K562 (cell line): ENCODE results near the gene CCDC97. TPM values are rescaled to one million over a fixed set of nuclear protein-coding genes. Genes with fewer than 3 reads are reported as not detected.

Experiments
- ATAC-seq: fragments of 200-7000 bp; cut with Tn5 transposase; 3 replicates; pipeline ENCODE4 v1.9.1; 2020; ENCODE audit warnings: moderate library complexity
- BruUV-seq: library from RNA; stranded (reverse); fragments of 400-500 nt; replicated peaks from 2 replicates; lab custom pipeline; 2021; lab: Mats Ljungman, UMichigan
- CTCF ChIA-PET: fragments of 300-600 bp; formaldehyde crosslinking; extraction: SDS; loops from one replicate; lab custom pipeline; 2021; ENCODE audit warnings: low intra/inter-chr PET ratio; lab: Yijun Ruan, JAX
- POLR2A ChIA-PET: fragments of 300-600, 350-650 bp; sonication (Branson Sonifier 250); formaldehyde crosslinking; extraction: SDS; loops from one replicate; lab custom pipeline; 2021; ENCODE audit warnings: antibody characterized with exemption, inconsistent platforms; lab: Yijun Ruan, JAX
- DNase-seq, 4 experiments: peaks; one replicate each; pipeline versions ENCODE4 v3.0.0 to v3.0.0-alpha.2; 2011 to 2018; ENCODE audit warnings: low spot score in 3 of 4, mixed read lengths in 3 of 4; ENCODE audit errors: extremely low read depth in 1 of 4
- FAIRE-seq: peaks from 2 replicates; lab custom pipeline; 2011; peaks lifted over from hg19 to GRCh38; lab: Jason Lieb, UNC
- H2AFZ ChIP-seq: 2 replicates; pipeline ENCODE4 v1.6.0; 2011; ENCODE audit warnings: low read depth, low read length, control low read depth, inconsistent platforms
- H3K27ac ChIP-seq: fragments of 200-600 bp; 3 replicates; pipeline ENCODE4 v1.8.0; 2011; ENCODE audit warnings: low read depth, mild to moderate bottlenecking, control low read depth, inconsistent platforms, low read length, moderate library complexity, mixed read lengths; ENCODE audit errors: extremely low read depth
- H3K27me3 ChIP-seq, 2 experiments: fragments of 300-600 bp in 1 of 2; 2 replicates in 1 of 2; 3 replicates in 1 of 2; pipeline versions ENCODE4 v1.6.0 to v1.8.0; 2011; ENCODE audit warnings: inconsistent platforms in 2 of 2, low read length in 2 of 2, mild to moderate bottlenecking in 1 of 2, mixed read lengths in 1 of 2, moderate library complexity in 1 of 2; ENCODE audit not compliant: control insufficient read depth in 2 of 2, insufficient read depth in 2 of 2
- H3K36me3 ChIP-seq: fragments of 300-600 bp; 3 replicates; pipeline ENCODE4 v1.8.0; 2011; ENCODE audit warnings: mild to moderate bottlenecking, low read length, inconsistent platforms; ENCODE audit not compliant: control insufficient read depth, insufficient read depth
- H3K4me1 ChIP-seq, 2 experiments: fragments of 200-600 bp in 1 of 2; replicated peaks in 1 of 2; 2 replicates in 1 of 2; 3 replicates in 1 of 2; pipeline versions ENCODE4 v1.5.1 to v1.8.0; 2011; ENCODE audit warnings: inconsistent platforms in 2 of 2, low read length in 2 of 2, mild to moderate bottlenecking in 1 of 2, mixed read lengths in 1 of 2, moderate library complexity in 1 of 2; ENCODE audit not compliant: control insufficient read depth in 2 of 2, insufficient read depth in 2 of 2
- H3K4me2 ChIP-seq: 2 replicates; pipeline ENCODE4 v1.6.1; 2011; ENCODE audit warnings: low read length, control low read depth, inconsistent platforms, mixed read lengths; ENCODE audit not compliant: insufficient read depth
- H3K4me3 ChIP-seq: fragments of 200-600 bp; sonication (generic), shearing (Covaris generic); 2 replicates; pipeline ENCODE4 v1.5.1; 2016; ENCODE audit warnings: control low read depth, inconsistent platforms
- H3K79me2 ChIP-seq: fragments of 200-600 bp; 3 replicates; pipeline ENCODE4 v1.8.0; 2011; ENCODE audit warnings: low read length, inconsistent platforms; ENCODE audit not compliant: control insufficient read depth, insufficient read depth
- H3K9ac ChIP-seq, 2 experiments: 2 replicates each; pipeline versions ENCODE4 v1.6.0 to v1.6.1; 2011; ENCODE audit warnings: low read depth in 2 of 2, low read length in 2 of 2, control low read depth in 1 of 2, inconsistent platforms in 1 of 2, mild to moderate bottlenecking in 1 of 2, mixed read lengths in 1 of 2; ENCODE audit not compliant: insufficient read depth in 1 of 2
- H3K9me1 ChIP-seq: one replicate; pipeline ENCODE4 v1.6.0; 2011; ENCODE audit warnings: inconsistent platforms, mild to moderate bottlenecking, low read length, moderate library complexity; ENCODE audit not compliant: control insufficient read depth, insufficient read depth
- H3K9me3 ChIP-seq: replicated peaks from 2 replicates; pipeline ENCODE4 v1.5.1; 2011; ENCODE audit warnings: low read depth, low read length, inconsistent platforms; ENCODE audit not compliant: control insufficient read depth, insufficient read depth
- H4K20me1 ChIP-seq: replicated peaks from 2 replicates; pipeline ENCODE4 v1.6.1; 2011; ENCODE audit warnings: low read length, inconsistent platforms, mixed read lengths; ENCODE audit not compliant: control insufficient read depth, insufficient read depth
- CHD1 ChIP-seq: fragments of 200-600 bp; sonication (generic); IDR thresholded peaks from one replicate; pipeline ENCODE4 v1.6.1; 2012; ENCODE audit warnings: mild to moderate bottlenecking, moderate library complexity, low read length, inconsistent platforms
- FIP1L1 ChIP-seq: fragments of 200-400 bp; formaldehyde crosslinking; IDR thresholded peaks from 2 replicates; pipeline ENCODE4 v1.6.1; 2018; ENCODE audit warnings: mild to moderate bottlenecking, low read depth, low read length; ENCODE audit not compliant: poor library complexity, severe bottlenecking
- FOXM1 ChIP-seq, 2 experiments: fragments of 450-650 bp in 1 of 2; sonication (generic) in 1 of 2; formaldehyde crosslinking in 1 of 2; IDR thresholded peaks; 2 replicates each; pipeline versions ENCODE4 v1.6.1 to v1.9.0; 2017 to 2022; ENCODE audit warnings: low read depth in 2 of 2, mild to moderate bottlenecking in 2 of 2, missing genetic modification reagents in 1 of 2, moderate library complexity in 1 of 2
- HDAC6 ChIP-seq: IDR thresholded peaks from 2 replicates; pipeline ENCODE4 v1.6.1; 2012; ENCODE audit warnings: low read depth, mild to moderate bottlenecking, control low read depth, inconsistent platforms, low read length, moderate library complexity
- HNRNPLL ChIP-seq: fragments of 200-400 bp; formaldehyde crosslinking; IDR thresholded peaks from 2 replicates; pipeline ENCODE4 v1.6.1; 2017; ENCODE audit warnings: low read length, low read depth, mild to moderate bottlenecking; ENCODE audit not compliant: poor library complexity, severe bottlenecking
- MYC ChIP-seq, 2 experiments: fragments of 250-450 bp in 1 of 2; sonication (Bioruptor Pico) in 1 of 2; IDR thresholded peaks; 2 replicates each; pipeline versions ENCODE4 v1.5.1 to v1.6.1; 2012 to 2021; ENCODE audit warnings: low read depth in 2 of 2, borderline replicate concordance in 1 of 2, improper control_type of control experiment in 1 of 2, low read length in 1 of 2, mild to moderate bottlenecking in 1 of 2, moderate library complexity in 1 of 2
- NBN ChIP-seq: fragments of 450-650 bp; IDR thresholded peaks from 2 replicates; pipeline ENCODE4 v1.6.1; 2016; ENCODE audit warnings: low read depth, mild to moderate bottlenecking
- NCOR1 ChIP-seq: fragments of 450-650 bp; IDR thresholded peaks from 2 replicates; pipeline ENCODE4 v1.6.1; 2016; ENCODE audit warnings: mild to moderate bottlenecking, moderate library complexity
- NFIC ChIP-seq: fragments of 450-650 bp; IDR thresholded peaks from 2 replicates; pipeline ENCODE4 v1.6.1; 2017; ENCODE audit warnings: mild to moderate bottlenecking, inconsistent platforms
- NR4A1 ChIP-seq, 2 experiments: fragments of 250-450 bp in 1 of 2; fragments of 450-650 bp in 1 of 2; sonication (Bioruptor Pico) in 1 of 2; IDR thresholded peaks; 2 replicates each; pipeline versions ENCODE4 v1.4.0 to v1.6.1; 2016 to 2020; ENCODE audit warnings: mild to moderate bottlenecking in 2 of 2, missing compliant biosample characterization in 1 of 2, missing genetic modification characterization in 1 of 2, moderate library complexity in 1 of 2
- PHB2 ChIP-seq: fragments of 450-650 bp; IDR thresholded peaks from 2 replicates; pipeline ENCODE4 v1.6.1; 2017; ENCODE audit warnings: low read depth
- SMARCA4 ChIP-seq: fragments of 450-650 bp; IDR thresholded peaks from 2 replicates; pipeline ENCODE4 v1.6.1; 2016
- SRSF9 ChIP-seq: fragments of 200-400 bp; formaldehyde crosslinking; IDR thresholded peaks from 2 replicates; pipeline ENCODE4 v1.6.1; 2017; ENCODE audit warnings: low read depth, low read length, borderline replicate concordance
- STAG1 ChIP-seq: sonication (generic); formaldehyde crosslinking; IDR thresholded peaks from 2 replicates; pipeline ENCODE4 v1.5.0; 2020; ENCODE audit warnings: missing genetic modification reagents, borderline replicate concordance
- TAF1 ChIP-seq: IDR thresholded peaks from 2 replicates; pipeline ENCODE4 v1.6.1; 2011; ENCODE audit warnings: mild to moderate bottlenecking, low read length, moderate library complexity; ENCODE audit not compliant: insufficient read depth, control insufficient read depth, severe bottlenecking; ENCODE audit errors: extremely low read depth
- TCF7L2 ChIP-seq: fragments of 150-350 bp; IDR thresholded peaks from 2 replicates; pipeline ENCODE4 v1.6.1; 2016; ENCODE audit warnings: low read depth, mild to moderate bottlenecking, low read length, moderate library complexity
- ZNF551 ChIP-seq: fragments of 250-450 bp; sonication (Bioruptor Pico); IDR thresholded peaks from 2 replicates; pipeline ENCODE4 v1.5.0; 2021; ENCODE audit warnings: mild to moderate bottlenecking, moderate library complexity
- WGBS: fragments of 100-300 bp; shearing (Covaris generic); methylation state at CpG from one replicate; pipeline ENCODE4 v1.1.6; 2016; ENCODE audit warnings: low coverage, mixed read lengths; ENCODE audit not compliant: insufficient coverage; ENCODE audit errors: missing lambda C conversion rate; 5-methylcytosine and 5-hydroxymethylcytosine counted together
- in situ Hi-C: fragments of 300-500 bp; cut with MboI; formaldehyde crosslinking; loops from 4 replicates; pipeline ENCODE4 v1.15.0; 2018; ENCODE audit warnings: inconsistent platforms, mixed read lengths
- intact Hi-C: fragments of 100-400 bp; cut with micrococcal nuclease; formaldehyde crosslinking; loops from 2 replicates; pipeline ENCODE4 v1.14.2; 2022
- polyA plus RNA-seq, 8 experiments: library from polyadenylated mRNA; depleted of rRNA in 4 of 8; stranded (reverse) in 5 of 8; unstranded in 3 of 8; fragments of >200 nt; fragmentation: Nextera tagmentation in 2 of 8; fragmentation: Illumina TruSeq in 1 of 8; extraction: Ambion mirVana in 2 of 8; extraction: Trizol in 1 of 8; gene quantifications; 2 replicates each; pipeline versions ENCODE4 v1.2.1 to v1.2.3, GENCODE V29; 2011 to 2014; ENCODE audit warnings: inconsistent platforms in 1 of 8, missing spikeins in 1 of 8
- total RNA-seq, 7 experiments: library from RNA; depleted of rRNA in 6 of 7; stranded (reverse); fragments of >200 nt in 6 of 7; fragmentation: Illumina TruSeq in 2 of 7; extraction: Trizol in 2 of 7; gene quantifications; 2 replicates each; pipeline versions ENCODE4 v1.2.1 to v1.2.3, GENCODE V29; 2011 to 2021; ENCODE audit warnings: low replicate concordance in 1 of 7
- TF ChIP-seq, protein P1 (sequence below): IDR thresholded peaks from 2 replicates; pipeline ENCODE4 v1.6.1; 2011; ENCODE audit warnings: borderline replicate concordance, low read depth, mild to moderate bottlenecking, moderate library complexity, low read length; ENCODE audit not compliant: insufficient read depth, poor library complexity, severe bottlenecking

The CCDC97 gene
- total and polyA plus RNA-seq, 9 of the 15 experiments (the other 6 are each of a cell fraction or from before 2014, with no cell fraction given), result 0.60 to 16.5 (median 7.0) TPM

DNA sequence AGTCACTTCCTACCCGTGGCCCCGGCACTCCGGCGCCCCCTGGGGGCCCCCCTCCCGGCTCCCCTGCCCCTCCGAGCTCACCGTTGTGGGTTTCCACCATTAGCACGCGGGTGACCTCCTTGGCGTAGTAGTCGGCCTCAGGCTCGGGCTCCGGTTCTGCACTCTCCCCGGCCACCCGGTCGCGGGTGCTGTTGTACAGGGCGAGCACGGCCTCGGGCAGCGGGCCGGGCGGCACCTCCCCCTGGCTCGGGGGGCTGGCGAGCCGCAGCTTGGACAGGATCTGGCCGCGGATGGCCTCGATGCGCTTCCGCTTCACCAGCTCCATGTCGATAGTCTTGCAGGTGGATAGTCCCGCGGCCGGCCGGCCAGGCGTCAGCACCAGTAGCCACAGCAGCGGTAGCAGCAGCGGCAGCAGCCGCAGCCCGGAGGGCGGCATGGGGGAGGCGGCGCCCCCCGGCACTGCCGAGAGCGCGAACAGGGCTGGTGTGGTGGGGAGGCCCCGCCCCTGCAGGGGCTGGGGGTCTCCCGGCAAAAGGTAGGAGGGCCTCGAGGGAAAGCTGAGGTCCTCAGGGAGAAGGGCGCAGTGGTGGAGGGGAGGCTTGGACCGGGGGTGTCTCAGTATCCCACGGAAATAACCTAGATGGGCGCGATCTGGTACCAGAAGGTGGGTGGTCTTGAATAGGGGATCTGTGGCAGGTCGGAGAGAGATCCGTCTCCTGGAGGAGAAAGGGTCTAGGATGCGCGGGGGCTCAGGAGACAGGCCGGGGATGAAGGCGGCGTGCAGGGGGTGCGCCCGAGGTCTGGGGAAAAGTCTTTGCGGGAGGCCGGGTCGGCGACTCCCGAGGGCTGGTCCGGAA is 42.9 kb downstream of the CCDC97 start:
- H3K9me3 ChIP-seq, result no peaks in the 10 kb centered on the region
- H3K36me3 ChIP-seq, result peaks cover 33% of the 10 kb centered on the region
- peaks cover 11 to 47% of the 10 kb centered on the region in 2 experiments for H3K4me1 ChIP-seq
- intact Hi-C loops, result loop anchor here (1.0 to 5.0 kb wide), 3 partner anchors 30 to 91 kb away; partner anchors contain the start of gene HNRNPUL1
- CTCF ChIA-PET, result interaction anchor here (0.7 kb wide), 1 partner anchor 245 kb away, joined by 3 read pairs; no protein-coding TSS in a partner anchor
- ATAC-seq (peak; percentile 55), FAIRE-seq (no peak), DNase-seq (peak; percentile 73 to 84 (median 77))
- POLR2A ChIA-PET, result interaction anchor here (0.6 to 3.1 kb wide), 8 partner anchors 11 to 1125 kb away, joined by 3 to 20 read pairs (median 4); partner anchors contain the start of gene B9D2
- no TSS peak for BruUV-seq
- WGBS, result 2% methylated on average over 48 of the region's 71 CpGs
- H3K27ac ChIP-seq, result peak overlapping the region; percentile 93
- peak overlapping the region; percentile 100 for H3K4me2 ChIP-seq
- H3K9me1 ChIP-seq, result no peaks in the 10 kb centered on the region
- peak overlapping the region; percentile 70 for H2AFZ ChIP-seq
- in situ Hi-C loops, result no loop called here
- H3K9ac ChIP-seq, result peak overlapping the region; percentile 85 to 99
- peak overlapping the region; percentile 98 for H3K4me3 ChIP-seq
- H4K20me1 ChIP-seq, result peaks cover 17% of the 10 kb centered on the region
- H3K27me3 ChIP-seq, result no peaks in the 10 kb centered on the region
- H3K79me2 ChIP-seq, result peaks cover 64% of the 10 kb centered on the region
- peak; percentile 91 for TF ChIP-seq CHD1
- peak; percentile 81 for TF ChIP-seq TAF1
- no peak for TF ChIP-seq TCF7L2
- TF ChIP-seq MYC (IDR thresholded peaks at IDR 0.05; ENCODE audit: low read depth, low read length), result peak; percentile 95
- peak; percentile 87; the same call in 1 of the 2 replicates for TF ChIP-seq MYC (CRISPR knock-in tag; IDR thresholded peaks at IDR 0.05; ENCODE audit: borderline replicate concordance, low read depth)
- no peak for TF ChIP-seq SMARCA4
- no peak for TF ChIP-seq FOXM1 (IDR thresholded peaks at IDR 0.05; ENCODE audit: low read depth)
- no peak for TF ChIP-seq FOXM1 (CRISPR knock-in tag; IDR thresholded peaks at IDR 0.05; ENCODE audit: low read depth)
- no peak for TF ChIP-seq NR4A1 (CRISPR knock-in tag; IDR thresholded peaks at IDR 0.05)
- TF ChIP-seq NR4A1 (tag; IDR thresholded peaks at IDR 0.05), result no peak
- no peak for TF ChIP-seq HNRNPLL
- no peak for TF ChIP-seq ZNF551
- no peak for TF ChIP-seq HDAC6
- peak; percentile 53 for TF ChIP-seq FIP1L1
- TF ChIP-seq, protein P1, sequence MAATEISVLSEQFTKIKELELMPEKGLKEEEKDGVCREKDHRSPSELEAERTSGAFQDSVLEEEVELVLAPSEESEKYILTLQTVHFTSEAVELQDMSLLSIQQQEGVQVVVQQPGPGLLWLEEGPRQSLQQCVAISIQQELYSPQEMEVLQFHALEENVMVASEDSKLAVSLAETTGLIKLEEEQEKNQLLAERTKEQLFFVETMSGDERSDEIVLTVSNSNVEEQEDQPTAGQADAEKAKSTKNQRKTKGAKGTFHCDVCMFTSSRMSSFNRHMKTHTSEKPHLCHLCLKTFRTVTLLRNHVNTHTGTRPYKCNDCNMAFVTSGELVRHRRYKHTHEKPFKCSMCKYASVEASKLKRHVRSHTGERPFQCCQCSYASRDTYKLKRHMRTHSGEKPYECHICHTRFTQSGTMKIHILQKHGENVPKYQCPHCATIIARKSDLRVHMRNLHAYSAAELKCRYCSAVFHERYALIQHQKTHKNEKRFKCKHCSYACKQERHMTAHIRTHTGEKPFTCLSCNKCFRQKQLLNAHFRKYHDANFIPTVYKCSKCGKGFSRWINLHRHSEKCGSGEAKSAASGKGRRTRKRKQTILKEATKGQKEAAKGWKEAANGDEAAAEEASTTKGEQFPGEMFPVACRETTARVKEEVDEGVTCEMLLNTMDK, result peak; percentile 99
- no peak for TF ChIP-seq SRSF9
- TF ChIP-seq PHB2, result no peak
- TF ChIP-seq NBN, result 0 out of 2 replicates have a peak, but pooled peaks have one; percentile 27
- no peak for TF ChIP-seq STAG1
- 0 out of 2 replicates have a peak, but pooled peaks have one; percentile 46 for TF ChIP-seq NCOR1
- TF ChIP-seq NFIC, result 0 out of 2 replicates have a peak, but pooled peaks have one; percentile 7
